Occipital lobe (tissue), 2 donors: ENCODE measurements around the gene MLXIPL. TPM values are rescaled to one million over a fixed set of nuclear protein-coding genes. Genes with fewer than 3 reads are reported as not detected.
"Not testable (repeated sequence)": the region's sequence is repeated elsewhere in the genome, so short reads cannot be mapped to it uniquely, and the experiment has no call there.

ENCODE experiments used
- DNase-seq: peaks from one replicate; lab custom pipeline; 2025; lab: John Stamatoyannopoulos, UW
- total RNA-seq: library from RNA; depleted of rRNA; stranded (reverse); fragments of >200 nt; gene quantifications from one replicate; pipeline ENCODE4 v1.2.3, GENCODE V29; 2014

Gene MLXIPL
- total RNA-seq, 1 donor from 2014 or later = not detected

GRCh38 chr7:73581006-73581405, 43.3 kb downstream of the MLXIPL start:
- DNase-seq = not testable (repeated sequence)

- DNase-seq = peak; percentile 95
Measured at GRCh38 chr7:73578342-73579128, 45.8 kb downstream of the MLXIPL start, which contains the start of gene TBL2. Gene TBL2, minus strand, starts transcription at chr7:73578579. Its CDS starts 30 bp downstream, at chr7:73578549.

GRCh38 chr7:73577627-73578341, 46.5 kb downstream of the MLXIPL start:
- no peak for DNase-seq

GRCh38 chr7:73573791-73574190, 50.5 kb downstream of the MLXIPL start:
- DNase-seq = no peak

- no peak for DNase-seq
Measured at GRCh38 chr7:73573276-73573675, 51.0 kb downstream of the MLXIPL start.

GRCh38 chr7:73572767-73573186, 51.5 kb downstream of the MLXIPL start:
- no peak for DNase-seq

- no peak for DNase-seq
Measured at GRCh38 chr7:73570977-73571376, 53.3 kb downstream of the MLXIPL start.

GRCh38 chr7:73570521-73570920, 53.8 kb downstream of the MLXIPL start:
- DNase-seq = no peak

GRCh38 chr7:73569042-73569608, 55.2 kb downstream of the MLXIPL start:
- DNase-seq = no peak

GRCh38 chr7:73567846-73568685, 56.3 kb downstream of the MLXIPL start:
- no peak for DNase-seq

GRCh38 chr7:73567140-73567539, 57.2 kb downstream of the MLXIPL start:
- no peak for DNase-seq

GRCh38 chr7:73566431-73566830, 57.9 kb downstream of the MLXIPL start:
- DNase-seq = not testable (repeated sequence)

- DNase-seq = no peak
Measured at GRCh38 chr7:73565675-73566340, 58.5 kb downstream of the MLXIPL start.

- DNase-seq = no peak
Measured at GRCh38 chr7:73560109-73560835, 64.0 kb downstream of the MLXIPL start.

- DNase-seq = peak; percentile 45
Measured at GRCh38 chr7:73557397-73558257, 66.7 kb downstream of the MLXIPL start, which contains the start of gene BCL7B. Gene BCL7B, minus strand, starts transcription at chr7:73557690. Its CDS starts 112 bp downstream, at chr7:73557578.

GRCh38 chr7:73557108-73557396, 67.3 kb downstream of the MLXIPL start:
- peak; percentile 85 for DNase-seq

- DNase-seq = no peak
Measured at GRCh38 chr7:73556208-73557107, 67.9 kb downstream of the MLXIPL start.

GRCh38 chr7:73555411-73555982, 68.8 kb downstream of the MLXIPL start:
- no peak for DNase-seq
